GM10266 (cell line): Measurements from ENCODE around the gene UBN2.

ENCODE experiments used
- DNase-seq: peaks from one replicate; pipeline ENCODE4 v3.0.0; 2012; ENCODE audit errors: extremely low spot score
- TF ChIP-seq, protein P1 (sequence below): IDR thresholded peaks from 2 replicates; pipeline ENCODE4 v1.5.1; 2012; ENCODE audit warnings: mild to moderate bottlenecking, low read depth; ENCODE audit not compliant: control insufficient read depth, insufficient read depth; ENCODE audit errors: missing control alignments

The UBN2 gene

DNA sequence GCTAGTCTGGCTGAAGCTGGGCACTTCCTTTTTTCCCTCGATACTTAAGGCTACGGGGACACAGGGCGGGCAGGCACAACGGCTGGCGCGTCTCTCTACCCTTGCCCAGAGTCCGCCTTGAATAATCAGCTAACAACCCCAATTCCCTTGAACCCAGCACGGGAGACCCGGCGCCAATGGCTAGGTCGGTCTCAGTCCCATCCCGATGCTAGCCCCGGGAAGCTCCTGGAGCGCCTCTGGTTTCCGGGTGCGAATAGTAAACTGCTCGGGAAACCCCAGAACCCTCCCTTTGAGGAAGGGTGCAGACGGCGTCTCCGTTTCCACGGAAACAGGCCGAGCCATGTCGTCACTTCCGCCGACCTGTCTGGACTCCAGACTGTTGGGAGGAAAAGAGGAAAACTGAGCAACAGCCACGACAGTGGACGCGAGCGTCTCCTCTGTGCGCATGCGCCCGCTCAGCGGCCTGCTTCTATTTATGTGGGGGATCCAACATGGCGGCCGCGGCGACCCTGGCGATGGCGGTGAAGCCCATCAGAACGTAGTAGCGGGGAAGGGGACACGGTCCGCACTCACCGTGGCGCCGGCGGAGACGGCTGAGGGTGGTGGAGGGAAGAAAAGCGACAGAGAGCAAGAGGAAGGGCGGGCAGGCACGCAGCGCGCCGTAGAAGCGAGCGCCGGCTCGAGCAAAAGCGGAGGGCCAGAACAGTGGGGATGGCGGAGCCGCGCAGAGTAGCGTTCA lies at the start of gene UBN2:
Gene UBN2 (plus strand): TSS at position 464 of the 739 bp plus-strand sequence. CDS start 248 bp downstream, at position 712.
- DNase-seq: peak; percentile 99

GRCh38 chr7:139181404-139181803 lies 49.6 kb upstream of the UBN2 start:
- DNase-seq: no peak
- TF ChIP-seq, protein P1, sequence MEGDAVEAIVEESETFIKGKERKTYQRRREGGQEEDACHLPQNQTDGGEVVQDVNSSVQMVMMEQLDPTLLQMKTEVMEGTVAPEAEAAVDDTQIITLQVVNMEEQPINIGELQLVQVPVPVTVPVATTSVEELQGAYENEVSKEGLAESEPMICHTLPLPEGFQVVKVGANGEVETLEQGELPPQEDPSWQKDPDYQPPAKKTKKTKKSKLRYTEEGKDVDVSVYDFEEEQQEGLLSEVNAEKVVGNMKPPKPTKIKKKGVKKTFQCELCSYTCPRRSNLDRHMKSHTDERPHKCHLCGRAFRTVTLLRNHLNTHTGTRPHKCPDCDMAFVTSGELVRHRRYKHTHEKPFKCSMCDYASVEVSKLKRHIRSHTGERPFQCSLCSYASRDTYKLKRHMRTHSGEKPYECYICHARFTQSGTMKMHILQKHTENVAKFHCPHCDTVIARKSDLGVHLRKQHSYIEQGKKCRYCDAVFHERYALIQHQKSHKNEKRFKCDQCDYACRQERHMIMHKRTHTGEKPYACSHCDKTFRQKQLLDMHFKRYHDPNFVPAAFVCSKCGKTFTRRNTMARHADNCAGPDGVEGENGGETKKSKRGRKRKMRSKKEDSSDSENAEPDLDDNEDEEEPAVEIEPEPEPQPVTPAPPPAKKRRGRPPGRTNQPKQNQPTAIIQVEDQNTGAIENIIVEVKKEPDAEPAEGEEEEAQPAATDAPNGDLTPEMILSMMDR: no peak

More for the DNA sequence above, at the start of gene UBN2:
- TF ChIP-seq, protein P1: no peak

DNA sequence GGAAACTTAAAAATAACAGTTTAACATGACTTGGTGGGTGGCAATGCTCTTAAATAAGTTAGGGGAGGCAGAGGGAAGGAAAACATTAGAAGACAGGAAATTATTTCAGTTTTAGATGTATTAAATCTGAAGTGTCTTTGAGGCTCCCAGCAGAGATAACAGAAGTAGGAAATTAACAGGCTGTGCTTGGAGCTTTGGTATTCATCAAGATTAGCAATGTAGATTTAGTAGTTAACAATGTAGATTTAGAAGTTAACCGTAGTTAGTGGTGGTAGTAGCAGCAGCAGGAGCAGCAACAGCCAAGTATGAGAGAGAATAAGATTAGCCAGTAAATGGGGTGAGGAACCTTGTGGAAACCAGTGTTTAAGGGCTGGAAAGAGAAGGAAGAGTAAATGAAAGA lies 48.7 kb upstream of the UBN2 start:
- TF ChIP-seq, protein P1: no peak
- no peak for DNase-seq

DNA sequence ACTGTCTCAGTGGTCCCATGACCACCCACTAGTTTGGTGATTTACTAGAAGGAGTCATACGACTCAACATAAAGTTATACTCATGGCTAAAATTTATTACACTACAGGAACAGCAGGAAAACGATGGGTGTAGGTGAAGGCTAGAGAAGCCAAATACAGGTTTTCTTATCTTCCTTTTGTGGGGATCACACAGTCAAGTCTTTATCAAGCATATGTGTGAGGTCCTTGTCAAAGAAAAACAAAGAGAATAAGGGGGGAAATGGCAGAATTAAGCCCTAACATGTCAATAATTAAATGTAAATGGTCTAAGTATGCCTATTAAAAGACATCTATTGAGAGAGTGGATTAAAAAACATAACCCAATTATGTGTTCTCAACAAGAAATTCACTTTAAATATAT lies 47.8 kb upstream of the UBN2 start:
- no peak for DNase-seq
- TF ChIP-seq, protein P1: no peak

DNA sequence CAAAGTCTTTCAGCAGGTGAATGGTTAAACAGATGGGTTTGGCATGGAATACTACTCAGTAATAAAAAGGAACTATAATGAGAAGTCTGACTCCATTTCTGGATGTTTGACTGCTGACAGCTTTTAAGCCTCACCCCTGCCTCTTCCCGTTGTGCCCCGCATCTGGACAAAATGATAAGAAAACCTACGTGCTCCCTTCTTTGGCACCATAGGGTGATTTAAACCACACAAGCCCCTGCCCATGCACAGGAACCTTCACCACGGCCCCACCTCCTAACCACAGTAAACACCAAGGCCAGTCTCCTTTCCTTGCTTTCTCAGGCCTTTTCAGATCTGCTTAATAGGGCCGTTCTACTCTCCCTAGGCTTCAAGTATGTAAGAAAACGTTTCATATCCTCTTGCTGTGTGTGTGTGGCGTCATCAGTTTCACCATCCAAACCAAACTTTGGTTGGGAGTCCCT lies 47.1 kb upstream of the UBN2 start:
- TF ChIP-seq, protein P1: no peak
- no peak for DNase-seq

DNA sequence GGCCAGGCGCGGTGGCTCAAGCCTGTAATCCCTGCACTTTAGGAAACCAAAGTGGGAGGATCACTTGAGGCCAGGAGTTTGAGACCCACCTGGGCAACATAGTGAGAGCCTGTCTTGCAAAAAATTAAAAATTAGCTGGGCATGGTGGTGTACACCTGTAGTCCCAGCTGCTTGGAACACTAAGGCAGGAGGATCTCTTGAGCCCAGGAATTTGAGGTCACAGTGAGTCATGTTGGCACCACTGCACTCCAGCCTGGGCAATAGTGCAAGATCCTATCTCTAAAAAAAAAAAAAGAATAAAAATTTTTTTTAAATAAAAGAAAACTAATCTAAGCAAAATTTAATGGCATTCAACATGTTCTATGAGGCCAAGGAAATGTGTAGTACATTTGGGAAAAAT lies 44.9 kb upstream of the UBN2 start:
- no peak for DNase-seq
- TF ChIP-seq, protein P1: no peak

DNA sequence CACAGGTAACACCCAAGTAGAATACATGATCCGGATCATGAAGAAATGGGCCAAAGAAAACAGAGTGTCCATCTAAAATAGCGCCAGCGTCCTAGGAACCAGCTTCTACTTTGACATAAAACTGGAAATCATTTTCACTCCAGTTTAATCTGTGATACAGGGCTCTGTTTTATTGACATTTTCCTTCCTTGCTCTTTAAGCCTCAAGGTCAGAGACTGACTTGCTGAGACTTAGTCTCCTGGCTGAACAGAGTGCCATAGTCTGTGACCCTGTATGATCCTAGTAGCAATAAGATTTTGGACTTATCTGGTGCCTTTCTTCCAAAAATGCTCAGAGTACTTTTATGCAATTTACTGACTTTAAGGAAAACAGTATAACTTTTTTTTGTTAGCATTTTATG lies 41.7 kb upstream of the UBN2 start:
- DNase-seq: no peak

More for the DNA sequence above, 41.7 kb upstream of the UBN2 start:
- TF ChIP-seq, protein P1: no peak
